Activated naive CD4-positive, alpha-beta T cell treated with anti-CD3 and anti-CD28 coated beads, Interleukin-2, amount 10 ng/mL, durations not matched to agents 7 days and 5 days (primary cell): Measurements from ENCODE around the gene FBXO31.

Experiments
- CTCF ChIA-PET: fragments of 350-600 bp; sonication (Branson Sonifier 250); formaldehyde crosslinking; loops from one replicate; lab custom pipeline; 2021; ENCODE audit warnings: antibody characterized with exemption; lab: Charles Lee
- DNase-seq: peaks from one replicate; pipeline ENCODE4 v3.0.0-alpha.2; 2020
- H3K27ac Mint-ChIP-seq: one replicate; pipeline ENCODE4 v1.8.0; 2021; ENCODE audit warnings: mild to moderate bottlenecking, moderate library complexity, mixed read lengths
- H3K27me3 Mint-ChIP-seq: one replicate; pipeline ENCODE4 v1.8.0; 2021; ENCODE audit warnings: mild to moderate bottlenecking, mixed read lengths
- H3K36me3 Mint-ChIP-seq: one replicate; pipeline ENCODE4 v1.8.0; 2021; ENCODE audit warnings: mixed read lengths
- H3K4me1 Mint-ChIP-seq: one replicate; pipeline ENCODE4 v1.8.0; 2021; ENCODE audit warnings: mixed read lengths
- H3K4me3 Mint-ChIP-seq: one replicate; pipeline ENCODE4 v1.8.0; 2021; ENCODE audit warnings: mild to moderate bottlenecking, moderate library complexity, mixed read lengths
- H3K9me3 Mint-ChIP-seq: one replicate; pipeline ENCODE4 v1.8.0; 2021; ENCODE audit warnings: mixed read lengths

The FBXO31 gene

DNA sequence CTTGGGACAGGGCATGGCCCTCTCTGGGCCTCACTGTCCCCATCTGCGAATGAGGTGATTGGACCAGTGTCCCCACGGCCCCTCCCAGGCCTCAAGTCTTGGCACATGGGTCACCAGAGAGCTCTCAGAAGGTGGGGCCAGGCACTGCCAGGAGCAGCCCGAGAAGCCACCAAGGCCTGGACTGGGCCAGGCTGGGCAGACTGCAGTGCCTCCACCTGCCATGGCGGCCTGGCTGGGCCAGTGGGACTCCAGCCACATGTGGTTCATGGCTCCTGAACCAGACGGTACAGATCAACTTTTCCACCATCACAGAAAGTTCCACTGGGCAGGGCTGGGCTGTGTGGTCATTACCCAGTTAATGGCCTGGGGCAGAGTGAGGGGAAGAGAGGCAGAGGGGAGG, 86.2 kb downstream of the FBXO31 start:
- no peaks in the 10 kb centered on the region for H3K27me3 Mint-ChIP-seq
- no peak overlapping the region for H3K27ac Mint-ChIP-seq
- no peak for DNase-seq
- CTCF ChIA-PET = interaction anchor here (0.6 to 1.6 kb wide), 6 partner anchors 14 to 472 kb away, joined by 3 to 5 read pairs (median 4); no protein-coding TSS in a partner anchor
- peaks cover 5% of the 10 kb centered on the region for H3K36me3 Mint-ChIP-seq
- H3K4me3 Mint-ChIP-seq = no peak overlapping the region
- peaks cover 2% of the 10 kb centered on the region for H3K9me3 Mint-ChIP-seq
- H3K4me1 Mint-ChIP-seq = peaks cover 2% of the 10 kb centered on the region

- Mint-ChIP-seq H3K4me1 (peaks cover 2% of the 10 kb centered on the region), H3K36me3 (peaks cover 7% of the 10 kb centered on the region)
- CTCF ChIA-PET = interaction anchor here (1.6 kb wide), 1 partner anchor 17 kb away, joined by 4 read pairs; no protein-coding TSS in a partner anchor
Measured at GRCh38 chr16:87295661-87296531, 87.7 kb downstream of the FBXO31 start.

GRCh38 chr16:87295259-87295658, 88.3 kb downstream of the FBXO31 start:
- no peak overlapping the region for H3K4me3 Mint-ChIP-seq
- H3K4me1 Mint-ChIP-seq = peaks cover 2% of the 10 kb centered on the region
- H3K9me3 Mint-ChIP-seq = peaks cover 12% of the 10 kb centered on the region
- no peak overlapping the region for H3K27ac Mint-ChIP-seq
- CTCF ChIA-PET = interaction anchor here (0.6 kb wide), 1 partner anchor 22 kb away, joined by 3 read pairs; the partner anchor contains the start of gene C16orf95
- H3K27me3 Mint-ChIP-seq = no peaks in the 10 kb centered on the region
- H3K36me3 Mint-ChIP-seq = peaks cover 7% of the 10 kb centered on the region
- DNase-seq = no peak

More at GRCh38 chr16:87295661-87296531, 87.7 kb downstream of the FBXO31 start:
- Mint-ChIP-seq H3K4me3 (no peak overlapping the region), H3K27ac (no peak overlapping the region), H3K27me3 (no peaks in the 10 kb centered on the region), H3K9me3 (peaks cover 12% of the 10 kb centered on the region)
- no peak for DNase-seq

DNA sequence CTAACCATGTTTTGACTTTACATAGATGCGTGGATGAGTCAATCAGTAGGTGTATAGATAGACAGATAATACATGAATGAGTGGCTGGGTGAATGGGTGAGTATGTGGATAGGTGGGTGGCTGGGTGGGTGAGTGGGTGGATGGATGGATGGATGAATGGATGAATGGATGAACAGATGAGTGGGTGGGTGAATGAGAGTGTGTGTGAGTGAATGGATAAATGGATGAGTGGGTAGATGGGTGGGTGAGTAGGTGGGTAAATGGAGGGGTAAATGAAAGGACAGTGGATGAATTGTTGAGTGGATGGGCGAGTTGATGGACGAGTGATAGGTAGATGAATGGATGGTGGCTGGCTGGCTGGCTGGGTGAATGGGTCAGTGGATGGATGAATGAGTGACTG, 89.6 kb downstream of the FBXO31 start:
- no peak overlapping the region for H3K4me3 Mint-ChIP-seq
- H3K9me3 Mint-ChIP-seq = peaks cover 12% of the 10 kb centered on the region
- CTCF ChIA-PET = no interaction called here
- H3K4me1 Mint-ChIP-seq = peaks cover 2% of the 10 kb centered on the region
- H3K27ac Mint-ChIP-seq = no peak overlapping the region
- no peaks in the 10 kb centered on the region for H3K27me3 Mint-ChIP-seq
- DNase-seq = no peak
- H3K36me3 Mint-ChIP-seq = peaks cover 7% of the 10 kb centered on the region

GRCh38 chr16:87291944-87292343, 91.6 kb downstream of the FBXO31 start:
- CTCF ChIA-PET = no interaction called here
- no peak overlapping the region for H3K27ac Mint-ChIP-seq

DNA sequence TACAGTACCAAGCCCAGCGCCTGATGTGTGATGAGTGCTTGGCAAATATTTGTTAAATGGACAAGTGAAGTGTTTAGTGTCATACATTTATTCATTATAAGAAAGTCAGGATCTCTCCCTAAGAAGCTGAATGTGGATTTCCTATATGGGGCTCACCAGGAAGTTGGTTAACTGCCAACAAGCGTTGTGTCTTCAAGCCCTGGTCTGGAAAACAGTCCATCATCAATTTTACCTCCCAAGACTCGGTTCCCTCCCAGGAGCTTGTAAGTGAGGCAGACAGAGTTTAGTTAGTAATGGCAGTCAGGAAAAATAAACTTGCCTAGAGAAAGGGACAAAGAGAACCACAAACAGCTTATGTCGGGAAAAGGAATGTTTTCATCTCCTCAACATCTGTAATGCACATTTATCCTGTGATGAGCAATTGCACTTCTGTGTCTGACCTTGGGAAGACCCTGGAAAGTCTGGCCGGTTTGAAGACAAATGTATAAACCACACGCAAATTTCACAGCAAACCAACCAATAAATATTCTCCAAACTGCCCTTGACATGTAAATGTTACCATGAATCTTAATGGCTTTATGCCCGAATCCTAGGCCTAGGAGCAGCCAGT, 94.7 kb downstream of the FBXO31 start:
- Mint-ChIP-seq H3K27ac (no peak overlapping the region), H3K36me3 (peaks cover 4% of the 10 kb centered on the region), H3K27me3 (no peaks in the 10 kb centered on the region), H3K9me3 (peaks cover 12% of the 10 kb centered on the region), H3K4me3 (no peak overlapping the region), H3K4me1 (no peaks in the 10 kb centered on the region)
- CTCF ChIA-PET = no interaction called here
- DNase-seq = no peak

More at GRCh38 chr16:87291944-87292343, 91.6 kb downstream of the FBXO31 start:
- H3K4me3 Mint-ChIP-seq = no peak overlapping the region
- H3K4me1 Mint-ChIP-seq = no peaks in the 10 kb centered on the region
- peaks cover 4% of the 10 kb centered on the region for H3K36me3 Mint-ChIP-seq
- H3K27me3 Mint-ChIP-seq = no peaks in the 10 kb centered on the region
- DNase-seq = no peak
- H3K9me3 Mint-ChIP-seq = peaks cover 12% of the 10 kb centered on the region

DNA sequence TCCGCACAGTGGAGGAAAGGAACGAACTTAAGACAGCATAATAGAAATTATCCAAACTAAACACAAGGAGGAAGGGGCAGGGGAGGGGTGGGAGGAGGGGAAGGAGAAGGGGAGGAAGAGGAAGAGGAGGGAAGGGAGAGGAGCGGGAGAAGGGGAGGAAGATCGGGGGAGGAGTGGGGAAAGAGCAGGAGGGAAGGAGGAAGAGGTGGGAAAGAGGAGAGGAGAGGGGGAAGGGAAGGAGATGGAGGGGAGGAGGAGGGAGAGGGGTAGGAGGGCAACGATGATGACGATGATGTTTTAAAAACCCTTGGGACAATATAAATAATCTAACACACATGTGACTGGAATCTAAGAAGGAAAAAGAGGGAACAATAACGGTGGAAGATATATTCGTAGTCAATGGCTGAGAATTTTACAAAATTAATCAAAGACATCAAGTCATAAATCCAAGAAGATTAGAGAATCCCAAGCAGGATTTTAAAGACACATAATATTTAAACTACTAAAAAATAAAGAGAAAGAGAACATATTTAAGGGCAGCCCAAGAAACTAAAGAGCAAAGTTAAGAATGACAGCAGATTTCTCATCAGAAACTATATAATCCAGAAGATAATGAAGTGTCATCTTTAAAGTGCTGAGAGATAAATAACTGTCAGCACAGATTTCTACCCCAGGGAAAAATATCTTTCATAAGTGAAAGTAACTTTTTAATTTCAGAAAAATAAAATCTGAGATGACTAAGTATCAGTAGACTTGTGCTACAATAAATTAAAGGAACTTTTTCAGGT, 96.5 kb downstream of the FBXO31 start:
- no peaks in the 10 kb centered on the region for H3K36me3 Mint-ChIP-seq
- CTCF ChIA-PET = no interaction called here
- H3K9me3 Mint-ChIP-seq = peaks cover 7% of the 10 kb centered on the region
- H3K4me3 Mint-ChIP-seq = no peak overlapping the region
- no peaks in the 10 kb centered on the region for H3K27me3 Mint-ChIP-seq
- no peaks in the 10 kb centered on the region for H3K4me1 Mint-ChIP-seq
- H3K27ac Mint-ChIP-seq = no peak overlapping the region
- no peak for DNase-seq

GRCh38 chr16:87284183-87284582, 99.4 kb downstream of the FBXO31 start:
- H3K4me3 Mint-ChIP-seq = no peak overlapping the region
- no peak for DNase-seq

GRCh38 chr16:87279094-87279658, 104.4 kb downstream of the FBXO31 start:
- no peaks in the 10 kb centered on the region for H3K27me3 Mint-ChIP-seq
- H3K9me3 Mint-ChIP-seq = no peaks in the 10 kb centered on the region
- H3K4me3 Mint-ChIP-seq = no peak overlapping the region
- no peaks in the 10 kb centered on the region for H3K36me3 Mint-ChIP-seq
- CTCF ChIA-PET = interaction anchor here (0.7 to 3.3 kb wide), 8 partner anchors 10 to 729 kb away, joined by 3 to 16 read pairs (median 4); no protein-coding TSS in a partner anchor
- no peak overlapping the region for H3K27ac Mint-ChIP-seq
- peaks cover 7% of the 10 kb centered on the region for H3K4me1 Mint-ChIP-seq
- DNase-seq = no peak

More at GRCh38 chr16:87284183-87284582, 99.4 kb downstream of the FBXO31 start:
- Mint-ChIP-seq H3K27ac (no peak overlapping the region), H3K4me1 (no peaks in the 10 kb centered on the region), H3K27me3 (no peaks in the 10 kb centered on the region), H3K36me3 (no peaks in the 10 kb centered on the region), H3K9me3 (no peaks in the 10 kb centered on the region)
- CTCF ChIA-PET = no interaction called here

- no peaks in the 10 kb centered on the region for H3K36me3 Mint-ChIP-seq
- no peaks in the 10 kb centered on the region for H3K9me3 Mint-ChIP-seq
- CTCF ChIA-PET = interaction anchor here (1.0 to 3.3 kb wide), 5 partner anchors 10 to 715 kb away, joined by 3 to 16 read pairs (median 5); no protein-coding TSS in a partner anchor
- no peak overlapping the region for H3K4me3 Mint-ChIP-seq
- H3K4me1 Mint-ChIP-seq = peaks cover 7% of the 10 kb centered on the region
- DNase-seq = peak; percentile 70
- H3K27me3 Mint-ChIP-seq = no peaks in the 10 kb centered on the region
- no peak overlapping the region for H3K27ac Mint-ChIP-seq
Measured at GRCh38 chr16:87278191-87279093, 105.1 kb downstream of the FBXO31 start.
